Rectal smooth muscle tissue (tissue), 1 donor: Measurements from ENCODE around the gene ATF6.

Experiments
- H3K27ac ChIP-seq: one replicate; pipeline ENCODE4 v1.7.0; 2013; ENCODE audit warnings: low read depth, low read length, inconsistent platforms
- H3K27me3 ChIP-seq: one replicate; pipeline ENCODE4 v1.7.0; 2013; ENCODE audit warnings: low read length; ENCODE audit not compliant: control insufficient read depth, insufficient read depth
- H3K36me3 ChIP-seq: one replicate; pipeline ENCODE4 v1.7.0; 2013; ENCODE audit warnings: low read length; ENCODE audit not compliant: control insufficient read depth, insufficient read depth
- H3K4me1 ChIP-seq: one replicate; pipeline ENCODE4 v1.7.0; 2013; ENCODE audit warnings: low read length; ENCODE audit not compliant: control insufficient read depth, insufficient read depth
- H3K4me3 ChIP-seq: one replicate; pipeline ENCODE4 v1.7.0; 2013; ENCODE audit warnings: low read length
- H3K9ac ChIP-seq: one replicate; pipeline ENCODE4 v1.7.0; 2013; ENCODE audit warnings: low read length

The ATF6 gene

GRCh38 chr1:161998811-161999210 is 232.7 kb downstream of the ATF6 start:
- Histone ChIP-seq H3K4me3 (no peak overlapping the region), H3K27ac (no peak overlapping the region), H3K36me3 (peaks cover 11% of the 10 kb centered on the region)

DNA sequence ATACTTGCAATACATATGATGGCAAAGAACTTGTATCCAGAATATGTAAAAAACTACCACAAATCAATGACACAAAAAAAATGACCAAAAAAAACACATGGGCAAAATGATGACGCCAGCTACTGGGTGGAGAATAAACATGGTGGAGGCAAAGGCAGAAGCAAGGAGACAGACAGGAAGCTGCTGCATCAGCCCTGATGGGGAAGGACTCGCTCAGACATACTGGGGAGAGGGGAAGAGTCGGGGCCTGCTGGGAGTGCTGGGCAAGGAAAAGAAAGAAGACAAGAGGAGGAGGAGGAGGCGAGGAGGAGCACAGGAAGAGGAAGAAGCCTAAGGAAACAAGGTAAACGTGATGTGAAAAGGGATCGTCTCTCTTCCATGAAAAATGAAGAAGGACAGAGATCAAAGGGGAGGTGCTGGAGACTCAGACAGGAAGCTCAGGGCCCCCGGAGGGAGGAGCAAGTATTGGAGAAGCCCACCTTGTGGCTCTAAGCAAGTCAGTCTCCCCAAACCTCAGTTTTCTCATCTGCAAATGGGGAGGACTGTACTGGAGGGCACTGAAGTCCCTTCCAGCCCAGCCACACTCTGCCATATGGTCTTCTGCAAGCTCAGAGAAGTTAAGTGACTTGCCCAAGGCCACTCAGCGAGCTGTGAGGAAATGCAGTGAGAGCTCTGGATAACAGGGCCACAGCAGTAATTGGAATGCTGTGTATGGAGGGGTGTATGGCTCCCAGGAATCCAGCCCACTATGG is 233.4 kb downstream of the ATF6 start:
- Histone ChIP-seq H3K9ac (no peak overlapping the region), H3K4me3 (no peak overlapping the region), H3K27me3 (no peaks in the 10 kb centered on the region), H3K27ac (no peak overlapping the region), H3K36me3 (peaks cover 11% of the 10 kb centered on the region), H3K4me1 (peaks cover 2% of the 10 kb centered on the region)

More at GRCh38 chr1:161998811-161999210, 232.7 kb downstream of the ATF6 start:
- H3K4me1 ChIP-seq, result peaks cover 3% of the 10 kb centered on the region
- H3K27me3 ChIP-seq, result no peaks in the 10 kb centered on the region
- no peak overlapping the region for H3K9ac ChIP-seq

GRCh38 chr1:162000053-162000420 is 233.9 kb downstream of the ATF6 start:
- Histone ChIP-seq H3K27me3 (no peaks in the 10 kb centered on the region), H3K9ac (no peak overlapping the region), H3K4me1 (no peaks in the 10 kb centered on the region), H3K4me3 (no peak overlapping the region), H3K27ac (no peak overlapping the region), H3K36me3 (peaks cover 11% of the 10 kb centered on the region)

DNA sequence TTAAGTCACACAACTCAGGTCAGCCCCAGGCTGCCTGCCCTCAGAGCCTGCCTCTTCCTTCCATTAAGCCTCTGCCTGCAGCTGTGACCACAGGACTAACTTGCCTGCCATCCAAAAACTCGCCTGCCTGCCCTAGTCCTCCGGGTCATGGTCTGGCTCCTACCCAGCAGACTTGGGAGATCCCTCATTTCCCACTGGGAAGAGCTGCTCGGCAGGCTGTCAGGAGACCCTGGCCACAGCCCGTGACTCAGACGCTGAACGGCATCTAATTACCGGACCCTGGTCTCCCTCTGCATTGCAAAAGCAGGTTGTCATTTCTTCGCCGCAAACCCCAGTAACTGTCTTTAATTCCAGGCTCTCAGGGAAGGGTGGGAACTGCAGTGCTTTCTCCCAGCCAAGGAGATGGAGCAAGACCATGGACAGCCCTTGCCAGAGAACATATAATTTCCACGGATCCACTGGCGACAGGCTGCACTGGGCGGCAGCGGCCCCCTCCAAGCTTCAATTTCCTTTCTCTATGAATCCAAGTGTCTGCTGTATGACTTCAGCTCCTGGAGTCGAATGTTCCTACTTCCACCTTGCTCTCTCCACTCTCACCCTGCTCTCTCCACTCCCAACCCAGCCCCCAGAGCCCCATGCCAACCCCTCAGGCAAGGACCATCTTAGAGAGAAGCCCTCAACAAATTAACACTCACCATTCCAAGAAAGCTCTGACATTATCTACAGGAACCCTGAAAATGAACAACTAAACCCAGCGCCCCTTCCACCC is 237.1 kb downstream of the ATF6 start:
- H3K27me3 ChIP-seq, result no peaks in the 10 kb centered on the region
- no peak overlapping the region for H3K9ac ChIP-seq
- peak overlapping the region; percentile 14 for H3K4me3 ChIP-seq
- H3K27ac ChIP-seq, result peak overlapping the region; percentile 22
- H3K4me1 ChIP-seq, result no peaks in the 10 kb centered on the region
- H3K36me3 ChIP-seq, result peaks cover 5% of the 10 kb centered on the region

- no peaks in the 10 kb centered on the region for H3K4me1 ChIP-seq
- H3K4me3 ChIP-seq, result no peak overlapping the region
- H3K27me3 ChIP-seq, result no peaks in the 10 kb centered on the region
- H3K36me3 ChIP-seq, result peaks cover 5% of the 10 kb centered on the region
- H3K9ac ChIP-seq, result no peak overlapping the region
- no peak overlapping the region for H3K27ac ChIP-seq
Observed at GRCh38 chr1:162003830-162004215, 237.7 kb downstream of the ATF6 start.

GRCh38 chr1:162004441-162004950 is 238.4 kb downstream of the ATF6 start:
- Histone ChIP-seq H3K4me3 (no peak overlapping the region), H3K36me3 (peaks cover 5% of the 10 kb centered on the region), H3K27me3 (no peaks in the 10 kb centered on the region), H3K9ac (no peak overlapping the region), H3K27ac (no peak overlapping the region), H3K4me1 (no peaks in the 10 kb centered on the region)

DNA sequence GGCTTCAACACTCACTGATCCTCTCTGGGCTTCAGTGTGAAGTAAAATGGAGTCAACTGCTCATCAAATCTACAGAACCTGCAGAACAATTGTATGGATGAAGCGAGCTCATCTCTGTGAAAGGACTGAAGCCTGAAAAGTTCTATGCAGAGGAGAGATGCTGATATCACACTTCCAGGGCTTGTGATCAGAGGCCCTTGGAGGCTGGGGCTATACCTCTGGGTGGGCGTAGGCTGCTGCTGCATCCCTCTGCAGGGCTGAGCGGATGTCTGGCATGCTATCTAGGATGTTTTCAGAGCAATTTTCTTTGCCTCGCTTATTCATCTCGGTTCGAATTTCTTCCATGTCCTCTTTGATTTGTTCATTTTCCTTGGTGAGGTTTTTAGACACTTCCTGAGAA is 240.0 kb downstream of the ATF6 start:
- no peaks in the 10 kb centered on the region for H3K36me3 ChIP-seq
- H3K27me3 ChIP-seq, result no peaks in the 10 kb centered on the region
- no peak overlapping the region for H3K4me3 ChIP-seq
- no peaks in the 10 kb centered on the region for H3K4me1 ChIP-seq
- no peak overlapping the region for H3K9ac ChIP-seq
- H3K27ac ChIP-seq, result no peak overlapping the region

DNA sequence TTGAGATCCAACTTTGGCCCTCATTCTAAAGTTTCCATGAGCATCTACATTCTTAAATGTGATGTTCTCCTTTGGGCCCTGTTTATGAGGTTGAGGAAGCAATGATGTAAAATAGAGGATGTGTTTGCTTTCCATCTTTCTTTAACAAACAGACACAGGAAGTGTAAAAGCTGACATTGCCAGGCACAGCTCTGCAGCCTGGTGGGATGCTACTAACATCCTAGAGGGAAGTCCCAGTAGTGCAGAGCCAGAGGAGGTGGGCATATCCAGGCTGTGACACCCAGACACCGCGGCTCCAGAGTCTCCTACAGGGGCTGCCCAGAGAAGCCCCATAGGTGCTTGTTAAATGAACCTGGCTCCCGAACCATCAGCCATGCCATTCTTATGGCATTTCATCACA is 241.3 kb downstream of the ATF6 start:
- no peak overlapping the region for H3K4me3 ChIP-seq

DNA sequence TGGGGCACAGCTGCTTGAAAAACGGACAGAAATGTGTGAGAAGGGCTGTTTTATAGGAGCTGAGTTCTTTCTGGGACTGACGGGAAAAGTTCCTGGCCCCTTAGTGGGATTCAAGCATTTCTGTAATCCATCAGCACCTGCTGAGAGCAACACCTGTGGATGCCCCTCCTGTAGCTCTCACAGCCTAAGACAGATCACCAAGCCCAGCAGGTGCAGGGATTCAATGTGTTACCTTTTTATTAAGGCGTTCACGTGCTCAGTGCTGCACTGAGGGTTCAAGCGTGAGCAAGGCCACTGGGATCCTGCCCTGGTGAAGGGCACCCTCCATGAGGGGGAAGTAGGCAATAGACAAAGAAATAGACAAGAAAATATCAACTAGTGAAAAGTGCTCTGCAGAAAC is 242.7 kb downstream of the ATF6 start:
- Histone ChIP-seq H3K27ac (no peak overlapping the region), H3K4me1 (peaks cover 14% of the 10 kb centered on the region), H3K4me3 (no peak overlapping the region), H3K27me3 (no peaks in the 10 kb centered on the region), H3K9ac (no peak overlapping the region), H3K36me3 (no peaks in the 10 kb centered on the region)

More for the DNA sequence above, 241.3 kb downstream of the ATF6 start:
- no peak overlapping the region for H3K27ac ChIP-seq
- H3K9ac ChIP-seq, result no peak overlapping the region
- no peaks in the 10 kb centered on the region for H3K27me3 ChIP-seq
- H3K36me3 ChIP-seq, result no peaks in the 10 kb centered on the region
- H3K4me1 ChIP-seq, result peaks cover 12% of the 10 kb centered on the region

- Histone ChIP-seq H3K27ac (no peak overlapping the region), H3K9ac (no peak overlapping the region), H3K4me3 (no peak overlapping the region), H3K4me1 (peaks cover 14% of the 10 kb centered on the region), H3K27me3 (no peaks in the 10 kb centered on the region), H3K36me3 (no peaks in the 10 kb centered on the region)
Observed at GRCh38 chr1:162009501-162010174, 243.5 kb downstream of the ATF6 start.

- Histone ChIP-seq H3K4me1 (peaks cover 14% of the 10 kb centered on the region), H3K27me3 (no peaks in the 10 kb centered on the region), H3K36me3 (no peaks in the 10 kb centered on the region), H3K9ac (no peak overlapping the region), H3K27ac (no peak overlapping the region), H3K4me3 (no peak overlapping the region)
Observed at GRCh38 chr1:162010175-162010506, 244.0 kb downstream of the ATF6 start.

- Histone ChIP-seq H3K36me3 (no peaks in the 10 kb centered on the region), H3K4me3 (no peak overlapping the region), H3K27ac (peak overlapping the region; percentile 58), H3K4me1 (peaks cover 14% of the 10 kb centered on the region), H3K27me3 (no peaks in the 10 kb centered on the region), H3K9ac (no peak overlapping the region)
Observed at GRCh38 chr1:162011337-162012012, 245.4 kb downstream of the ATF6 start.
